ENCODE results near the gene WAC.

The WAC gene

DNA sequence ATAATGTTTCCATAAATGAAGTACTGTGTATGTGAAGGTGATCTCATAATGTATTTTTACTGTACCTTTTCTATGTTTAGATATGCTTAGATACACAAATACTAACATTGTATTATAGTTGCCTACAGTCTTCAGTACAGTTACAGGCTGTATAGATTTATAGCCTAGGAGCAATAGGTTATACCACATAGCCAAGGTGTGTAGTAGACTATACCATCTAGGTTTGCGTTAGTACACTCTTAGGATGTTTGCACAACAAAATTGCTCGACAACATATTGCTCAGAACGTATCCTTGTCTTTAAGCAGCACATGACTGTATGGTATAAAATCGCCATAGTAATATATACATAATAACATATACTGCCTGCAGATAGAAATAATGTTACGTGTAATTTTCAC lies 42.9 kb downstream of the WAC start:
- no peak for DNase-seq (ENCODE audit: low read depth, low spot score)
- TF ChIP-seq, protein P1, sequence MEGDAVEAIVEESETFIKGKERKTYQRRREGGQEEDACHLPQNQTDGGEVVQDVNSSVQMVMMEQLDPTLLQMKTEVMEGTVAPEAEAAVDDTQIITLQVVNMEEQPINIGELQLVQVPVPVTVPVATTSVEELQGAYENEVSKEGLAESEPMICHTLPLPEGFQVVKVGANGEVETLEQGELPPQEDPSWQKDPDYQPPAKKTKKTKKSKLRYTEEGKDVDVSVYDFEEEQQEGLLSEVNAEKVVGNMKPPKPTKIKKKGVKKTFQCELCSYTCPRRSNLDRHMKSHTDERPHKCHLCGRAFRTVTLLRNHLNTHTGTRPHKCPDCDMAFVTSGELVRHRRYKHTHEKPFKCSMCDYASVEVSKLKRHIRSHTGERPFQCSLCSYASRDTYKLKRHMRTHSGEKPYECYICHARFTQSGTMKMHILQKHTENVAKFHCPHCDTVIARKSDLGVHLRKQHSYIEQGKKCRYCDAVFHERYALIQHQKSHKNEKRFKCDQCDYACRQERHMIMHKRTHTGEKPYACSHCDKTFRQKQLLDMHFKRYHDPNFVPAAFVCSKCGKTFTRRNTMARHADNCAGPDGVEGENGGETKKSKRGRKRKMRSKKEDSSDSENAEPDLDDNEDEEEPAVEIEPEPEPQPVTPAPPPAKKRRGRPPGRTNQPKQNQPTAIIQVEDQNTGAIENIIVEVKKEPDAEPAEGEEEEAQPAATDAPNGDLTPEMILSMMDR (IDR thresholded peaks at IDR 0.05; ENCODE audit: low read depth, low read length) = no peak
- no peak overlapping the region for H3K4me3 ChIP-seq (ENCODE audit: low read depth, low read length)
- in situ Hi-C loops (cut with HindIII; ENCODE audit: low sequenced_read_pairs) = no loop called here

DNA sequence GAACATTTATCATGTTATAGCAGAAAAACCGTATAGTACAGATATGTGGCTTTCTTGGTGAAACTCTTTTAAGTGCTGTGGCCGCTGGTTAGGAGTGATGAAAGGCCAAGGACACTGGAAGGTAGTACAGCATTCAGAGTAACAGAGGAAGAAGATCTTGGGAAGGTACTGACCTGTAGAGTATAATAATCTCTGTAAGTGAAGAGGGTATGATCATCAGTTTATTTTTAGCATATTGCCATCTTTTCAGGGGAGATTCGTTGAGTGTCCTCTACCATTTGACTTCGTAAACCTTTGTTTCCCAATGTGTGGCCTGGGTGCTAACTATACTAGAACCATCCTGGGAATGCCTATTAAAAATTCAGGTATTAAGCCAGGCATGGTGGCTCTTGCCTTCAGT lies 44.6 kb downstream of the WAC start:
- no peak overlapping the region for H3K4me3 ChIP-seq (ENCODE audit: low read depth, low read length)
- in situ Hi-C loops (cut with HindIII; ENCODE audit: low sequenced_read_pairs) = no loop called here
- TF ChIP-seq, protein P1 (IDR thresholded peaks at IDR 0.05; ENCODE audit: low read depth, low read length) = no peak
- DNase-seq (ENCODE audit: low read depth, low spot score) = no peak

DNA sequence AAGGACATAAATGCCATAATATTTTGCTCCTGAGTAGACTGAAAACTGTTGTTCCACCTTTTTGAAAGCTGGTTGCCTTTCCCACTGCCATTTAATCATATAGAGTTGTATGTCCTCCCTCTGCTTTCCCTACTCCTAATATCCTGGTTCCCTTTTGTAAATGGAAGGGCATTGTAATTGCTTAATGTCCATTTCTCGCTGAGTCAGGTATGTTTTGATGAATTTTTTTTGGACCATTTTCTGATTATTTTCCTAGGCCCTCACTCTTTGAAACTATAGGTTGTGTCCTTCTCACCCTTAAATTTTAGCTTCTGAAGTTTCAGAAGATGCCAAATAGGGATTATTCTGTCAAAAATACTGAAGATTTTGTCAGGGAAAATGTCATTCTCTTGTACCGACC lies 45.5 kb downstream of the WAC start:
- DNase-seq (ENCODE audit: low read depth, low spot score) = no peak
- no peak overlapping the region for H3K4me3 ChIP-seq (ENCODE audit: low read depth, low read length)
- TF ChIP-seq, protein P1 (IDR thresholded peaks at IDR 0.05; ENCODE audit: low read depth, low read length) = no peak
- in situ Hi-C loops (cut with HindIII; ENCODE audit: low sequenced_read_pairs) = no loop called here

DNA sequence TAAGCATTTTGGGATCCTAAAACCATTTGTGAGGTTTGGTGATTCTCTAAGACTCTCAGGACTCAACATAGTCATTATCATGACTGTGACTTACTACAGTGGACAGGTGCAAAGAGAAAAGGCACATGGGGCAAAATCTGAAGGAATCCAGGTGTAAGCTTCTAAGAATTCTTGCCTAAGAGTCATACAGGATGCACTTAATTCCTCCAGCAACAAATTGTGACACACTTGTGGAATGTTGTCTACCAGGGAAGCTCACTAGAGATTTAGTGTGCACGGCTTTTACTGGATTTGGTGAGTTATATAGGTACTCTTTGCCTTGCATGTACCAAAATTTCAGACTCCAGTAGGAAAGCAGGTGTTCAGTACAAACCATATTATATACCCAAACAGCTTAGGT lies 47.9 kb downstream of the WAC start:
- H3K4me3 ChIP-seq (ENCODE audit: low read depth, low read length) = no peak overlapping the region
- no peak for DNase-seq (ENCODE audit: low read depth, low spot score)
- TF ChIP-seq, protein P1 (IDR thresholded peaks at IDR 0.05; ENCODE audit: low read depth, low read length) = no peak
- in situ Hi-C loops (cut with HindIII; ENCODE audit: low sequenced_read_pairs) = no loop called here

DNA sequence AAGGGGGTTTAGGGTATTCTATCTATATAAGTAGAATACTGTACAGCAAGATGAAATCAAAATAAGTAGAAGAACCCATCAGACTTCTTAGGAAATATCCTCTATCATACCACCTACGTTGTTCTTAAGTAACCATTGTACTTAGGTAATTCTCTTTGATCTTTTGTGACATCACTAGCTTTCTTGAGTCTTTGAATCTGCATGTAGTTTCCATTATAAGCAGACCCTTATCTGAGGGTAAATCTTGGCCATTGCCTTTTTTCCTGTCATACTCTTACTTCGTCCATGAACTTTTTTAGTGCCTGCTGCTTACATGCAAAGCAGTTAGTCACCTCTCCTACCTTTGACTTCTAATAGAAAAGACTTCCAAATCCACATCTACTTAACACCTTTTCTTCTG lies 49.0 kb downstream of the WAC start:
- no peak overlapping the region for H3K4me3 ChIP-seq (ENCODE audit: low read depth, low read length)
- TF ChIP-seq, protein P1 (IDR thresholded peaks at IDR 0.05; ENCODE audit: low read depth, low read length) = no peak
- in situ Hi-C loops (cut with HindIII; ENCODE audit: low sequenced_read_pairs) = no loop called here
- no peak for DNase-seq (ENCODE audit: low read depth, low spot score)

DNA sequence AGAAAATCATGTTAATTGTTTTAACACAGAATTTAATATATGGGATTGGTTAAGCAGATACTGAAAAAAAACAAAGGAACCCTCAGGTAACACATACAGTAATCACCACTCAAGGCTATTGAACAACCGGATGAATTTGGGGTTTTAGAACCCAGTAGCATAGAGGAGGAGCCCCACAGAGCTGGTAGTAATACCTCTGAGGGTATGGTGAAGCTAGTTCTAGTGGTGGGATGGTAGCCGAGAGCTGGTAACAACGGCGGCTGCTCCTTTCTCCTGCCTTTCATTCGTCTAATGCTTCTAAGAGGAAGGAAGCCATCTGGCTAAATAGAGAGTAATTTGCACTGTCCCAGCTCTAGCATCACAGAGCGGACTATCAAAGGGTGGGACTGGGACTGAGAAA lies 52.2 kb downstream of the WAC start:
- in situ Hi-C loops (cut with HindIII; ENCODE audit: low sequenced_read_pairs) = no loop called here
- H3K4me3 ChIP-seq (ENCODE audit: low read depth, low read length) = no peak overlapping the region
- DNase-seq (ENCODE audit: low read depth, low spot score) = no peak
- TF ChIP-seq, protein P1 (IDR thresholded peaks at IDR 0.05; ENCODE audit: low read depth, low read length) = no peak

DNA sequence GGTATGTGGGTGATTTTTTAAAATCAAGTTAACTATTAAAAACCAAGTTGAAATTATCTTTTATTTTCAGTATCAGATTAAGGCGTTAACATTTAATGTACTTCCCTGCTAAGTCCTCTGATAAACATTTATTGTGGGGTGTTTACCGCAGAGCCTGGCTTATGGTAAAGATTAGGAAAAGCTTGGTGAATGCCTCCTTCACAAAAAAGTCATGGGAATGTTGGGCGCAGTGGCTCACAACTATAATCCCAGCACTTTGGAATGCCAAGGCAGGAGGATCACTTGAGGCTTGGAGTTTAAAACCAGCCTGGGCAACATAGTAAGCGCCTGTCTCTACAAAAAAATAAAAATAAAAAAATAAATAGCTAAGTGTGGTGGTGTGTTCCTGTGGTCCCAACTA lies 53.3 kb downstream of the WAC start:
- in situ Hi-C loops (cut with HindIII; ENCODE audit: low sequenced_read_pairs) = no loop called here
- no peak for DNase-seq (ENCODE audit: low read depth, low spot score)
- no peak overlapping the region for H3K4me3 ChIP-seq (ENCODE audit: low read depth, low read length)
- TF ChIP-seq, protein P1 (IDR thresholded peaks at IDR 0.05; ENCODE audit: low read depth, low read length) = no peak
